Chondrocyte (in vitro differentiated cells): ENCODE data around the gene INTS4. TPM values are rescaled to one million over a fixed set of nuclear protein-coding genes. Genes with fewer than 3 reads are reported as not detected.
"Not testable (repeated sequence)": the region's sequence is repeated elsewhere in the genome, so short reads cannot be mapped to it uniquely, and the experiment has no call there.

Experiments used
- DNase-seq: peaks from one replicate; pipeline ENCODE4 v3.0.0; 2021; ENCODE audit warnings: mixed read lengths, low spot score
- H3K27ac Mint-ChIP-seq: one replicate; pipeline ENCODE4 v1.8.0; 2021; ENCODE audit warnings: mild to moderate bottlenecking, moderate library complexity, mixed read lengths; ENCODE audit not compliant: unreplicated experiment
- H3K27me3 Mint-ChIP-seq: 2 replicates; pipeline ENCODE4 v1.8.0; 2021; ENCODE audit warnings: low read depth, mixed read lengths
- H3K36me3 Mint-ChIP-seq: 2 replicates; pipeline ENCODE4 v1.8.0; 2021; ENCODE audit warnings: low read depth, mixed read lengths
- H3K4me1 Mint-ChIP-seq: 2 replicates; pipeline ENCODE4 v1.8.0; 2021; ENCODE audit warnings: low read depth, mild to moderate bottlenecking, mixed read lengths
- H3K4me3 Mint-ChIP-seq: one replicate; pipeline ENCODE4 v1.8.0; 2021; ENCODE audit warnings: mild to moderate bottlenecking, moderate library complexity, mixed read lengths; ENCODE audit not compliant: unreplicated experiment
- H3K9me3 Mint-ChIP-seq: 2 replicates; pipeline ENCODE4 v1.8.0; 2021; ENCODE audit warnings: low read depth, mixed read lengths
- CTCF ChIP-seq: fragments of 200-600 bp; sonication (generic); IDR thresholded peaks from 2 replicates; pipeline ENCODE4 v1.5.0; 2021; ENCODE audit warnings: antibody characterized with exemption, mild to moderate bottlenecking, moderate library complexity
- total RNA-seq: library from RNA; stranded (reverse); gene quantifications from 3 replicates; pipeline ENCODE4 v1.2.1, GENCODE V29; 2021

INTS4 gene
- total RNA-seq, 1 donor from 2014 or later: 26.9 TPM

DNA sequence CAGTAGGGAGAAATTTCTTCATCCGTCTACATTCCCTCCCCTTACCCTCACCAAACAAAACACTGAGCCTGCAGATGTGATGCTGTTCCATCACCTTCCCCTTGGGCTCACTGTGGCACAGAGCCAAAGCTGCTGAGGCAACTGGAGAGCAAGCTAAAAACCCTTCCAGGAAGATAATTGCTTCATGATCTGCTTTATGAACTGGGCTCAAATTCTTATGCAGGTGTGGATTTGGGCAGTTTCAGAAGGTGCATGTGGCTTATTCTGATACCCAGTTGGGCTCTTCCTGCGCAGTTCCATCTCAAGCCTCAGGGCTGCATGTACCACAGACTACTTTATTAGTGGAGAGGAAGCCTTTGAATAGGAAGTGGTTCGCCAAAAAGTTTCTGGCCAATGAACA is 115.2 kb downstream of the INTS4 start:
- no peaks in the 10 kb centered on the region for H3K27me3 Mint-ChIP-seq
- H3K4me1 Mint-ChIP-seq: peaks cover 30% of the 10 kb centered on the region
- peaks cover 21% of the 10 kb centered on the region for H3K36me3 Mint-ChIP-seq
- DNase-seq: no peak
- TF ChIP-seq CTCF: no peak
- H3K27ac Mint-ChIP-seq: peak overlapping the region; percentile 82
- no peak overlapping the region for H3K4me3 Mint-ChIP-seq
- H3K9me3 Mint-ChIP-seq: no peaks in the 10 kb centered on the region

DNA sequence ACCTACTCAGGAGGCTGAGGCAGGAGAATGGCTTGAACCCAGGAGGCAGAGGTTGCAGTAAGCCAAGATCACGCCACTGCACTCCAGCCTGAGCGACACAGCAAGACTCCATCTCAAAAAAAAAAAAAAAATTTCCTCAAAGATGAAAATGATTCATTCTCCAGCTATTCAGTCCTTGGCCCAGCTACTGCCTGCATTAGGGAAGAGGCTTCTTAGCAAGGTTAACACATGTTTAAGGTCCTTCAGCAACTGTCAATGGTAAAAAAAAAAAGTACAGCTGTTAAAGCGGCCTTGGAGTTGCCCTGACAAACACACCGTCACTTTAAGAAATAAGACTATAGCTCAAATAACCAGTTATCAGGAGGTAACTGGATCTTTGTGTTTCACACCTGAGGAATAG is 116.2 kb downstream of the INTS4 start:
- not testable (repeated sequence) for H3K9me3 Mint-ChIP-seq, H3K4me3 Mint-ChIP-seq, H3K27me3 Mint-ChIP-seq, DNase-seq
- H3K27ac Mint-ChIP-seq: peak overlapping the region; percentile 82
- H3K36me3 Mint-ChIP-seq: peaks cover 15% of the 10 kb centered on the region
- H3K4me1 Mint-ChIP-seq: peaks cover 28% of the 10 kb centered on the region

DNA sequence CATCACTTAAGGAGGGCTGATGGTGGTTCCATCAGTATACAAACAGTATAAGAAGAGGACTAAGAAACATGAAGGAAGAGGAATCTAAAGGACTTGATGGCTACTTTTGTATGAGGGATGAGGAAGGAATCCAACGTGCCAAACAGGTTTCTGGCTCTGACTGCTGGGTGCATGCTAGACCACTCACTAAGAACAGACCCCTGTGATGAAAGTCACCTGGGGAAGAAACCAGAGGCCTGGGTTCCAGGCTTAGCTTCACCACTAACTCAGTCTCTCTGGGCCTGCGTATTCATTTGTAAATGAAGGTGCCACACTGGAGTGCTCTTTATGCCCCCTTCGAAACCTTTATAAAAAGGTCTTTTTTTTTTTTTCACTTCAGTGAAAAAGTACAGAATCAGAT is 118.4 kb downstream of the INTS4 start:
- peaks cover 21% of the 10 kb centered on the region for H3K4me1 Mint-ChIP-seq
- no peaks in the 10 kb centered on the region for H3K9me3 Mint-ChIP-seq
- no peak for DNase-seq
- H3K27ac Mint-ChIP-seq: no peak overlapping the region
- no peak for TF ChIP-seq CTCF
- H3K36me3 Mint-ChIP-seq: peaks cover 19% of the 10 kb centered on the region
- no peaks in the 10 kb centered on the region for H3K27me3 Mint-ChIP-seq
- H3K4me3 Mint-ChIP-seq: no peak overlapping the region

- Mint-ChIP-seq H3K9me3 (no peaks in the 10 kb centered on the region), H3K4me1 (peaks cover 13% of the 10 kb centered on the region), H3K27ac (no peak overlapping the region), H3K4me3 (no peak overlapping the region), H3K27me3 (no peaks in the 10 kb centered on the region), H3K36me3 (peaks cover 18% of the 10 kb centered on the region)
- TF ChIP-seq CTCF: no peak
- DNase-seq: no peak
Measured at GRCh38 chr11:77874206-77874605, 120.3 kb downstream of the INTS4 start.

GRCh38 chr11:77873345-77873744 is 121.1 kb downstream of the INTS4 start:
- Mint-ChIP-seq H3K4me1 (peaks cover 4% of the 10 kb centered on the region), H3K27me3 (no peaks in the 10 kb centered on the region), H3K36me3 (peaks cover 20% of the 10 kb centered on the region), H3K4me3 (no peak overlapping the region), H3K27ac (no peak overlapping the region), H3K9me3 (no peaks in the 10 kb centered on the region)
- DNase-seq: no peak
- TF ChIP-seq CTCF: no peak

GRCh38 chr11:77871855-77872254 is 122.6 kb downstream of the INTS4 start:
- Mint-ChIP-seq H3K27ac (no peak overlapping the region), H3K4me3 (no peak overlapping the region), H3K36me3 (peaks cover 23% of the 10 kb centered on the region), H3K27me3 (no peaks in the 10 kb centered on the region), H3K4me1 (peaks cover 4% of the 10 kb centered on the region), H3K9me3 (no peaks in the 10 kb centered on the region)
- no peak for DNase-seq
- no peak for TF ChIP-seq CTCF
